Dendritic cell treated with granulocyte-macrophage colony-stimulating factor and Interleukin-4, amounts not matched to agents 40 ng/mL and 50 ng/mL, for 4 days (primary cell): Measurements from ENCODE around the gene TPTE2.
"Not testable (repeated sequence)": the region's sequence is repeated elsewhere in the genome, so short reads cannot be mapped to it uniquely, and the experiment has no call there.

Source experiments
- H3K27ac Mint-ChIP-seq: one replicate; pipeline ENCODE4 v1.8.0; 2022; ENCODE audit warnings: mild to moderate bottlenecking, mixed read lengths
- H3K27me3 Mint-ChIP-seq: one replicate; pipeline ENCODE4 v1.8.0; 2022; ENCODE audit warnings: mild to moderate bottlenecking, mixed read lengths
- H3K36me3 Mint-ChIP-seq: one replicate; pipeline ENCODE4 v1.8.0; 2022; ENCODE audit warnings: low read depth, mixed read lengths
- H3K4me1 Mint-ChIP-seq: one replicate; pipeline ENCODE4 v1.8.0; 2022; ENCODE audit warnings: low read depth, mixed read lengths
- H3K4me3 Mint-ChIP-seq: one replicate; pipeline ENCODE4 v1.8.0; 2022; ENCODE audit warnings: mild to moderate bottlenecking, moderate library complexity, mixed read lengths
- H3K9me3 Mint-ChIP-seq: one replicate; pipeline ENCODE4 v1.8.0; 2022; ENCODE audit warnings: mixed read lengths
- intact Hi-C: fragments of 100-400 bp; cut with micrococcal nuclease; formaldehyde crosslinking; loops from one replicate; pipeline ENCODE4 v1.15.0; 2022

Gene TPTE2

GRCh38 chr13:19587635-19588300 is 26.4 kb upstream of the TPTE2 start:
- intact Hi-C loops = no loop called here
- H3K27me3 Mint-ChIP-seq = peaks cover 27% of the 10 kb centered on the region
- no peak overlapping the region for H3K27ac Mint-ChIP-seq
- no peak overlapping the region for H3K4me3 Mint-ChIP-seq
- H3K36me3 Mint-ChIP-seq = peaks cover 4% of the 10 kb centered on the region
- peaks cover 27% of the 10 kb centered on the region for H3K4me1 Mint-ChIP-seq
- peaks cover 9% of the 10 kb centered on the region for H3K9me3 Mint-ChIP-seq

GRCh38 chr13:19586904-19587634 is 25.7 kb upstream of the TPTE2 start:
- Mint-ChIP-seq H3K4me3 (no peak overlapping the region), H3K9me3 (peaks cover 9% of the 10 kb centered on the region), H3K36me3 (peaks cover 4% of the 10 kb centered on the region), H3K27ac (no peak overlapping the region), H3K4me1 (peaks cover 25% of the 10 kb centered on the region), H3K27me3 (peaks cover 28% of the 10 kb centered on the region)
- intact Hi-C loops = no loop called here

GRCh38 chr13:19581675-19582074 is 20.3 kb upstream of the TPTE2 start:
- Mint-ChIP-seq H3K4me3 (no peak overlapping the region), H3K9me3 (peaks cover 9% of the 10 kb centered on the region), H3K36me3 (peaks cover 1% of the 10 kb centered on the region), H3K27me3 (peaks cover 18% of the 10 kb centered on the region), H3K27ac (no peak overlapping the region), H3K4me1 (peaks cover 2% of the 10 kb centered on the region)
- intact Hi-C loops = no loop called here

- Mint-ChIP-seq H3K27me3 (no peaks in the 10 kb centered on the region), H3K4me1 (no peaks in the 10 kb centered on the region), H3K27ac (no peak overlapping the region), H3K36me3 (no peaks in the 10 kb centered on the region), H3K4me3 (no peak overlapping the region), H3K9me3 (no peaks in the 10 kb centered on the region)
- intact Hi-C loops = no loop called here
Measured at GRCh38 chr13:19575230-19575629, 13.9 kb upstream of the TPTE2 start.

- intact Hi-C loops = no loop called here
- Mint-ChIP-seq H3K27ac (no peak overlapping the region), H3K36me3 (no peaks in the 10 kb centered on the region), H3K27me3 (no peaks in the 10 kb centered on the region), H3K4me3 (no peak overlapping the region), H3K9me3 (no peaks in the 10 kb centered on the region), H3K4me1 (no peaks in the 10 kb centered on the region)
Measured at GRCh38 chr13:19573120-19573716, 11.9 kb upstream of the TPTE2 start.

GRCh38 chr13:19572280-19572679 is 10.9 kb upstream of the TPTE2 start:
- H3K27me3 Mint-ChIP-seq = no peaks in the 10 kb centered on the region
- no peaks in the 10 kb centered on the region for H3K9me3 Mint-ChIP-seq
- H3K27ac Mint-ChIP-seq = no peak overlapping the region
- H3K36me3 Mint-ChIP-seq = no peaks in the 10 kb centered on the region
- intact Hi-C loops = no loop called here
- no peaks in the 10 kb centered on the region for H3K4me1 Mint-ChIP-seq
- H3K4me3 Mint-ChIP-seq = no peak overlapping the region

- intact Hi-C loops = no loop called here
Measured at GRCh38 chr13:19567820-19568534, 6.6 kb upstream of the TPTE2 start.

GRCh38 chr13:19561585-19561984 is 253 bp upstream of the TPTE2 start:
- no peaks in the 10 kb centered on the region for H3K36me3 Mint-ChIP-seq
- H3K9me3 Mint-ChIP-seq = peaks cover 10% of the 10 kb centered on the region
- peaks cover 2% of the 10 kb centered on the region for H3K27me3 Mint-ChIP-seq
- H3K27ac Mint-ChIP-seq = no peak overlapping the region
- H3K4me1 Mint-ChIP-seq = no peaks in the 10 kb centered on the region
- intact Hi-C loops = no loop called here
- H3K4me3 Mint-ChIP-seq = no peak overlapping the region

More at GRCh38 chr13:19567820-19568534, 6.6 kb upstream of the TPTE2 start:
- peaks cover 2% of the 10 kb centered on the region for H3K27me3 Mint-ChIP-seq
- no peaks in the 10 kb centered on the region for H3K4me1 Mint-ChIP-seq
- H3K9me3 Mint-ChIP-seq = no peaks in the 10 kb centered on the region
- no peaks in the 10 kb centered on the region for H3K36me3 Mint-ChIP-seq
- no peak overlapping the region for H3K27ac Mint-ChIP-seq
- H3K4me3 Mint-ChIP-seq = no peak overlapping the region

- H3K27me3 Mint-ChIP-seq, intact Hi-C loops, H3K9me3 Mint-ChIP-seq, H3K27ac Mint-ChIP-seq, H3K4me1 Mint-ChIP-seq, H3K4me3 Mint-ChIP-seq, H3K36me3 Mint-ChIP-seq: not testable (repeated sequence)
Measured at GRCh38 chr13:19560672-19561071, 660 bp downstream of the TPTE2 start.

GRCh38 chr13:19559739-19560138 is 1.6 kb downstream of the TPTE2 start:
- H3K27me3 Mint-ChIP-seq, H3K36me3 Mint-ChIP-seq, H3K4me3 Mint-ChIP-seq, intact Hi-C loops, H3K27ac Mint-ChIP-seq, H3K4me1 Mint-ChIP-seq, H3K9me3 Mint-ChIP-seq: not testable (repeated sequence)

GRCh38 chr13:19557287-19557686 is 4.0 kb downstream of the TPTE2 start:
- H3K4me1 Mint-ChIP-seq, intact Hi-C loops, H3K9me3 Mint-ChIP-seq, H3K27me3 Mint-ChIP-seq, H3K36me3 Mint-ChIP-seq, H3K4me3 Mint-ChIP-seq, H3K27ac Mint-ChIP-seq: not testable (repeated sequence)

GRCh38 chr13:19549245-19549644 is 12.1 kb downstream of the TPTE2 start:
- H3K9me3 Mint-ChIP-seq, H3K36me3 Mint-ChIP-seq, H3K27ac Mint-ChIP-seq, H3K27me3 Mint-ChIP-seq, intact Hi-C loops, H3K4me3 Mint-ChIP-seq, H3K4me1 Mint-ChIP-seq: not testable (repeated sequence)

- not testable (repeated sequence) for H3K27me3 Mint-ChIP-seq, H3K4me1 Mint-ChIP-seq
Measured at GRCh38 chr13:19525634-19526033, 35.7 kb downstream of the TPTE2 start.

GRCh38 chr13:19519049-19519448 is 42.3 kb downstream of the TPTE2 start:
- Mint-ChIP-seq H3K4me1 (no peaks in the 10 kb centered on the region), H3K4me3 (no peak overlapping the region), H3K27ac (no peak overlapping the region), H3K27me3 (no peaks in the 10 kb centered on the region), H3K36me3 (no peaks in the 10 kb centered on the region), H3K9me3 (no peaks in the 10 kb centered on the region)
- intact Hi-C loops = no loop called here

More at GRCh38 chr13:19525634-19526033, 35.7 kb downstream of the TPTE2 start:
- H3K9me3 Mint-ChIP-seq, H3K36me3 Mint-ChIP-seq, H3K27ac Mint-ChIP-seq, H3K4me3 Mint-ChIP-seq, intact Hi-C loops: not testable (repeated sequence)
